HFFc6 (cell line): ENCODE measurements around the gene TMEM30A. TPM values are rescaled to one million over a fixed set of nuclear protein-coding genes. Genes with fewer than 3 reads are reported as not detected.

Source experiments
- DNase-seq: peaks from one replicate; pipeline ENCODE4 v3.0.0-alpha.2; 2018
- H3K27ac Mint-ChIP-seq: 2 replicates; pipeline ENCODE4 v1.8.0; 2020; ENCODE audit warnings: mild to moderate bottlenecking, mixed read lengths
- H3K27me3 Mint-ChIP-seq: 2 replicates; pipeline ENCODE4 v1.8.0; 2021; ENCODE audit warnings: mild to moderate bottlenecking, moderate library complexity, mixed read lengths; ENCODE audit not compliant: insufficient read depth
- H3K36me3 Mint-ChIP-seq: 2 replicates; pipeline ENCODE4 v1.8.0; 2021; ENCODE audit warnings: low read depth, mixed read lengths
- H3K4me1 Mint-ChIP-seq: 2 replicates; pipeline ENCODE4 v1.8.0; 2020; ENCODE audit warnings: low read depth, mixed read lengths
- H3K4me3 Mint-ChIP-seq: 2 replicates; pipeline ENCODE4 v1.8.0; 2020; ENCODE audit warnings: mild to moderate bottlenecking, moderate library complexity, mixed read lengths
- H3K9me3 Mint-ChIP-seq: 2 replicates; pipeline ENCODE4 v1.8.0; 2020; ENCODE audit warnings: mild to moderate bottlenecking, mixed read lengths
- CTCF ChIP-seq: fragments of 200-600 bp; sonication (generic); IDR thresholded peaks from 2 replicates; pipeline ENCODE4 v1.5.0; 2021; ENCODE audit warnings: antibody characterized with exemption, mild to moderate bottlenecking
- total RNA-seq, 6 experiments: library from RNA; stranded (reverse); fragmentation: NEBNext Ultra II Directional; extraction: Animal tissue kit (Norgen Biotek cat#: 25700); gene quantifications; 2 replicates in 1 of 6; 3 replicates in 5 of 6; pipeline ENCODE4 v1.2.3, GENCODE V29; 2021

Gene TMEM30A
- total RNA-seq, 6 experiments from 2014 or later, result 154 to 232 (median 192) TPM

- Mint-ChIP-seq H3K27ac (no peak overlapping the region), H3K4me3 (no peak overlapping the region), H3K27me3 (no peaks in the 10 kb centered on the region; the same call in 1 of the 2 replicates), H3K9me3 (no peaks in the 10 kb centered on the region), H3K36me3 (no peaks in the 10 kb centered on the region), H3K4me1 (peaks cover 41% of the 10 kb centered on the region)
- TF ChIP-seq CTCF, result no peak
- peak; percentile 16 for DNase-seq
Observed at GRCh38 chr6:75326557-75327258, 42.1 kb upstream of the TMEM30A start.

GRCh38 chr6:75318900-75319299 lies 34.3 kb upstream of the TMEM30A start:
- H3K4me3 Mint-ChIP-seq, result no peak overlapping the region
- no peak for TF ChIP-seq CTCF
- no peaks in the 10 kb centered on the region; the same call in none of the 2 replicates for H3K27me3 Mint-ChIP-seq
- DNase-seq, result no peak
- peaks cover 10% of the 10 kb centered on the region for H3K36me3 Mint-ChIP-seq
- no peaks in the 10 kb centered on the region for H3K9me3 Mint-ChIP-seq
- no peak overlapping the region for H3K27ac Mint-ChIP-seq
- H3K4me1 Mint-ChIP-seq, result peaks cover 23% of the 10 kb centered on the region

GRCh38 chr6:75317503-75318206 lies 33.1 kb upstream of the TMEM30A start:
- Mint-ChIP-seq H3K27me3 (peaks cover 3% of the 10 kb centered on the region), H3K27ac (peak overlapping the region; percentile 72), H3K9me3 (no peaks in the 10 kb centered on the region), H3K4me1 (peaks cover 23% of the 10 kb centered on the region), H3K4me3 (peak overlapping the region; percentile 61), H3K36me3 (peaks cover 15% of the 10 kb centered on the region)
- TF ChIP-seq CTCF, result no peak
- DNase-seq, result peak; percentile 72

GRCh38 chr6:75315978-75316377 lies 31.4 kb upstream of the TMEM30A start:
- Mint-ChIP-seq H3K4me1 (peaks cover 23% of the 10 kb centered on the region), H3K9me3 (no peaks in the 10 kb centered on the region), H3K27me3 (peaks cover 3% of the 10 kb centered on the region), H3K4me3 (no peak overlapping the region), H3K36me3 (peaks cover 15% of the 10 kb centered on the region), H3K27ac (no peak overlapping the region)
- no peak for TF ChIP-seq CTCF
- DNase-seq, result no peak

GRCh38 chr6:75308250-75308988 lies 23.8 kb upstream of the TMEM30A start:
- DNase-seq, result no peak
- Mint-ChIP-seq H3K27ac (no peak overlapping the region), H3K27me3 (peaks cover 7% of the 10 kb centered on the region), H3K4me3 (no peak overlapping the region), H3K36me3 (peaks cover under 1% of the 10 kb centered on the region; the same call in 1 of the 2 replicates), H3K9me3 (no peaks in the 10 kb centered on the region), H3K4me1 (no peaks in the 10 kb centered on the region)
- TF ChIP-seq CTCF, result no peak
